IMR-90 (cell line): Measurements from ENCODE around the gene ARHGEF1. TPM values are rescaled to one million over a fixed set of nuclear protein-coding genes. Genes with fewer than 3 reads are reported as not detected.

Experiments
- ATAC-seq: fragments of 200-7000 bp; cut with Tn5 transposase; 2 replicates; pipeline ENCODE4 v1.9.1; 2020; ENCODE audit warnings: low read depth, mild to moderate bottlenecking, moderate library complexity
- BruUV-seq: library from RNA; stranded (reverse); fragments of 400-500 nt; replicated peaks from 2 replicates; lab custom pipeline; 2021; lab: Mats Ljungman, UMichigan
- CTCF ChIA-PET: fragments of 300-600 bp; formaldehyde crosslinking; extraction: SDS; loops from one replicate; lab custom pipeline; 2021; ENCODE audit warnings: antibody characterized with exemption; lab: Yijun Ruan, JAX
- POLR2A ChIA-PET: fragments of 300-600 bp; sonication (Branson Sonifier 250); formaldehyde crosslinking; loops from one replicate; lab custom pipeline; 2022; ENCODE audit warnings: antibody characterized with exemption; ENCODE audit not compliant: unreplicated experiment; lab: Charles Lee
- DNase-seq: peaks from one replicate; pipeline ENCODE4 v3.0.0; 2013
- H2AFZ ChIP-seq: replicated peaks from 2 replicates; pipeline ENCODE3; 2013; ENCODE audit warnings: low read length, mild to moderate bottlenecking; ENCODE audit not compliant: poor library complexity
- H2AK5ac ChIP-seq: 2 replicates; pipeline ENCODE4 v1.6.1; 2013; ENCODE audit warnings: low read depth, low read length, inconsistent platforms
- H2AK9ac ChIP-seq: replicated peaks from 2 replicates; pipeline ENCODE3; 2013; ENCODE audit warnings: mild to moderate bottlenecking, low read depth, low read length, moderate library complexity; ENCODE audit not compliant: poor library complexity
- H2BK120ac ChIP-seq: 2 replicates; pipeline ENCODE4 v1.6.1; 2013; ENCODE audit warnings: low read depth, low read length, inconsistent platforms
- H2BK15ac ChIP-seq: 3 replicates; pipeline ENCODE4 v1.6.1; 2013; ENCODE audit warnings: low read depth, low read length, inconsistent platforms
- H2BK20ac ChIP-seq: 2 replicates; pipeline ENCODE4 v1.6.1; 2013; ENCODE audit warnings: low read depth, mild to moderate bottlenecking, inconsistent platforms, low read length, moderate library complexity
- H2BK5ac ChIP-seq: 2 replicates; pipeline ENCODE4 v1.6.1; 2013; ENCODE audit warnings: mild to moderate bottlenecking, low read depth, low read length, inconsistent platforms; ENCODE audit not compliant: poor library complexity, severe bottlenecking
- H3K14ac ChIP-seq: replicated peaks from 2 replicates; pipeline ENCODE4 v1.6.1; 2013; ENCODE audit warnings: low read depth, low read length, inconsistent platforms
- H3K18ac ChIP-seq: 2 replicates; pipeline ENCODE4 v1.6.1; 2013; ENCODE audit warnings: low read depth, low read length, control low read depth
- H3K23ac ChIP-seq: 2 replicates; pipeline ENCODE4 v1.6.1; 2013; ENCODE audit warnings: low read depth, low read length, inconsistent platforms
- H3K27ac ChIP-seq: 2 replicates; pipeline ENCODE4 v1.5.1; 2013; ENCODE audit warnings: mild to moderate bottlenecking, control low read depth, low read length; ENCODE audit not compliant: insufficient read depth
- H3K27me3 ChIP-seq: 2 replicates; pipeline ENCODE4 v1.6.1; 2013; ENCODE audit warnings: low read length; ENCODE audit not compliant: control insufficient read depth, insufficient read depth
- H3K36me3 ChIP-seq: 2 replicates; pipeline ENCODE4 v1.6.1; 2013; ENCODE audit warnings: low read length, mixed read lengths; ENCODE audit not compliant: control insufficient read depth, insufficient read depth
- H3K4ac ChIP-seq: 2 replicates; pipeline ENCODE4 v1.6.1; 2013; ENCODE audit warnings: low read depth, low read length, inconsistent platforms
- H3K4me1 ChIP-seq: 2 replicates; pipeline ENCODE4 v1.6.1; 2013; ENCODE audit warnings: low read length, mixed read lengths; ENCODE audit not compliant: control insufficient read depth, insufficient read depth
- H3K4me2 ChIP-seq: 2 replicates; pipeline ENCODE4 v1.6.1; 2013; ENCODE audit warnings: low read depth, mild to moderate bottlenecking, control low read depth, low read length, moderate library complexity
- H3K4me3 ChIP-seq: 2 replicates; pipeline ENCODE4 v1.5.1; 2013; ENCODE audit warnings: low read depth, mild to moderate bottlenecking, control low read depth, low read length, moderate library complexity; ENCODE audit not compliant: insufficient read depth
- H3K56ac ChIP-seq: 2 replicates; pipeline ENCODE4 v1.6.1; 2013; ENCODE audit warnings: low read length, inconsistent platforms; ENCODE audit not compliant: insufficient read depth; ENCODE audit errors: extremely low read depth
- H3K79me1 ChIP-seq, 2 experiments: 2 replicates each; pipeline ENCODE4 v1.6.1; 2013; ENCODE audit warnings: low read length in 2 of 2, inconsistent platforms in 1 of 2, low read depth in 1 of 2
- H3K9ac ChIP-seq: 2 replicates; pipeline ENCODE4 v1.6.1; 2013; ENCODE audit warnings: low read depth, low read length, control low read depth
- H3K9me1 ChIP-seq: 2 replicates; pipeline ENCODE4 v1.6.1; 2013; ENCODE audit warnings: low read length, inconsistent platforms; ENCODE audit not compliant: insufficient read depth
- H3K9me3 ChIP-seq: 2 replicates; pipeline ENCODE4 v1.6.1; 2013; ENCODE audit warnings: low read length; ENCODE audit not compliant: control insufficient read depth, insufficient read depth
- H4K20me1 ChIP-seq: 2 replicates; pipeline ENCODE4 v1.6.1; 2013; ENCODE audit warnings: low read length, inconsistent platforms; ENCODE audit not compliant: insufficient read depth
- H4K5ac ChIP-seq: 2 replicates; pipeline ENCODE4 v1.6.1; 2013; ENCODE audit warnings: mild to moderate bottlenecking, low read depth, low read length, control low read depth
- H4K8ac ChIP-seq, 2 experiments: 2 replicates each; pipeline ENCODE4 v1.6.1; 2013; ENCODE audit warnings: low read depth in 2 of 2, low read length in 2 of 2, control low read depth in 1 of 2, inconsistent platforms in 1 of 2
- H4K91ac ChIP-seq: 2 replicates; pipeline ENCODE4 v1.6.1; 2013; ENCODE audit warnings: low read depth, low read length, inconsistent platforms; ENCODE audit not compliant: insufficient read depth
- CEBPB ChIP-seq: IDR thresholded peaks from 2 replicates; pipeline ENCODE4 v1.6.1; 2012; ENCODE audit warnings: low read depth, low read length, improper control_type of control experiment
- CHD1 ChIP-seq: IDR thresholded peaks from 2 replicates; pipeline ENCODE4 v1.6.1; 2012; ENCODE audit warnings: low read depth, low read length, improper control_type of control experiment
- FOS ChIP-seq: fragments of 150-350 bp; IDR thresholded peaks from 2 replicates; pipeline ENCODE4 v1.6.1; 2016; ENCODE audit warnings: low read depth, low read length
- MAZ ChIP-seq: IDR thresholded peaks from 2 replicates; pipeline ENCODE4 v1.6.1; 2012; ENCODE audit warnings: low read depth, mild to moderate bottlenecking, low read length, improper control_type of control experiment, moderate library complexity, borderline replicate concordance
- POLR2A ChIP-seq: IDR thresholded peaks from 2 replicates; pipeline ENCODE4 v1.6.1; 2012; ENCODE audit warnings: mild to moderate bottlenecking, low read depth, low read length
- RFX5 ChIP-seq: IDR thresholded peaks from 2 replicates; pipeline ENCODE4 v1.8.0; 2012; ENCODE audit warnings: low read depth, mild to moderate bottlenecking, low read length, moderate library complexity
- WGBS, 2 experiments: methylation state at CpG; one replicate each; pipeline versions ENCODE4 v1.1.5 to v1.1.7; 2013; ENCODE audit warnings: missing lambda C conversion rate in 2 of 2; ENCODE audit not compliant: insufficient read length in 1 of 2; ENCODE audit errors: extremely low coverage in 2 of 2; 5-methylcytosine and 5-hydroxymethylcytosine counted together
- dilution Hi-C: fragments of 300-500 bp; cut with HindIII; formaldehyde crosslinking; loops from one replicate; pipeline ENCODE4 v1.14.3; 2018; ENCODE audit warnings: low sequenced_read_pairs; ENCODE audit not compliant: unreplicated experiment
- in situ Hi-C: fragments of 300-500 bp; cut with MboI; formaldehyde crosslinking; loops from 3 replicates; pipeline ENCODE4 v1.14.3; 2019; ENCODE audit warnings: low sequenced_read_pairs, inconsistent platforms, mixed read lengths
- intact Hi-C: fragments of 100-400 bp; cut with micrococcal nuclease; formaldehyde crosslinking; loops from 2 replicates; pipeline ENCODE4 v1.10.0; 2022
- polyA plus RNA-seq, 3 experiments: library from polyadenylated mRNA; depleted of rRNA; stranded (reverse); fragments of >200 nt; gene quantifications; 2 replicates each; pipeline ENCODE4 v1.2.3, GENCODE V29; 2012; ENCODE audit warnings: low replicate concordance in 1 of 3
- total RNA-seq: library from RNA; depleted of rRNA; stranded (reverse); fragments of >200 nt; gene quantifications from 2 replicates; pipeline ENCODE4 v1.2.3, GENCODE V29; 2012
- TF ChIP-seq, protein P1 (sequence below): fragments of 150-350 bp; IDR thresholded peaks from 2 replicates; pipeline ENCODE4 v1.6.1; 2017; ENCODE audit warnings: mild to moderate bottlenecking, antibody characterized with exemption, low read length, low read depth

ARHGEF1 gene
- total and polyA plus RNA-seq, 2 of the 4 experiments (the other 2 are of a cell fraction), result 11.5 to 47.1 TPM

DNA sequence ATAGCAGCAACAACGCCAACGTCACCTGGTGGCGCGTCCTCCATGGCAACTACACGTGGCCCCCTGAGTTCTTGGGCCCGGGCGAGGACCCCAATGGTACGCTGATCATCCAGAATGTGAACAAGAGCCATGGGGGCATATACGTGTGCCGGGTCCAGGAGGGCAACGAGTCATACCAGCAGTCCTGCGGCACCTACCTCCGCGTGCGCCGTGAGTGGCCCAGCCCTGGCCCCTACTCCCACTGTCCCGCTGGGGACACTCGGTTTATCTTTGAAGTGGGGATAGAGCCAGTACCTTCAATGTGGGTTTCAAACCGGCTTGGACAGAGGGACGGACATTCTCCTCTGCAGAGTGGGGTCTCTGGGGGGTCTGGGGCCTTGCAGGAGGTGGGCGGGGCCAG lies 3.9 kb upstream of the ARHGEF1 start:
- in situ Hi-C loops, result no loop called here
- intact Hi-C loops, result no loop called here
- CTCF ChIA-PET, result no interaction called here
- H4K20me1 ChIP-seq, result no peaks in the 10 kb centered on the region
- no peak overlapping the region for H2AK9ac ChIP-seq
- no peak overlapping the region for H3K27ac ChIP-seq
- DNase-seq, result no peak
- H3K4me3 ChIP-seq, result no peak overlapping the region
- dilution Hi-C loops, result no loop called here
- POLR2A ChIA-PET, result no interaction called here
- no peak overlapping the region for H3K9ac ChIP-seq
- no peak overlapping the region for H3K56ac ChIP-seq
- H2AFZ ChIP-seq, result no peak overlapping the region
- no peak overlapping the region for H4K5ac ChIP-seq
- H2BK120ac ChIP-seq, result no peak overlapping the region
- WGBS, 2 experiments, result 88% methylated on average over 8 of the region's 21 CpGs; no CpG with 5 or more reads in 1 of the 2 experiments
- H3K18ac ChIP-seq, result no peak overlapping the region
- no peak overlapping the region for H2BK5ac ChIP-seq
- no peak overlapping the region for H2BK20ac ChIP-seq
- no peak overlapping the region for H4K91ac ChIP-seq
- peaks cover 15% of the 10 kb centered on the region; the same call in 1 of the 2 replicates for H3K27me3 ChIP-seq
- no peaks in the 10 kb centered on the region for H3K9me3 ChIP-seq
- no peak overlapping the region for H3K14ac ChIP-seq
- no peak for ATAC-seq
- no peaks in the 10 kb centered on the region for H3K4me1 ChIP-seq
- peaks cover 3% of the 10 kb centered on the region; the same call in 1 of the 2 replicates for H3K9me1 ChIP-seq
- no peak overlapping the region for H3K23ac ChIP-seq
- peaks cover 6 to 7% of the 10 kb centered on the region in 2 experiments; a peak in 1 of 4 replicates for H3K79me1 ChIP-seq
- BruUV-seq, result no TSS peak
- TF ChIP-seq CEBPB, result no peak
- TF ChIP-seq CHD1, result no peak
- TF ChIP-seq MAZ, result no peak
- TF ChIP-seq, protein P1, sequence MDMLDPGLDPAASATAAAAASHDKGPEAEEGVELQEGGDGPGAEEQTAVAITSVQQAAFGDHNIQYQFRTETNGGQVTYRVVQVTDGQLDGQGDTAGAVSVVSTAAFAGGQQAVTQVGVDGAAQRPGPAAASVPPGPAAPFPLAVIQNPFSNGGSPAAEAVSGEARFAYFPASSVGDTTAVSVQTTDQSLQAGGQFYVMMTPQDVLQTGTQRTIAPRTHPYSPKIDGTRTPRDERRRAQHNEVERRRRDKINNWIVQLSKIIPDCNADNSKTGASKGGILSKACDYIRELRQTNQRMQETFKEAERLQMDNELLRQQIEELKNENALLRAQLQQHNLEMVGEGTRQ, result no peak
- TF ChIP-seq FOS, result no peak
- TF ChIP-seq POLR2A, result no peak
- TF ChIP-seq RFX5, result no peak
- H2BK15ac ChIP-seq, result no peak overlapping the region
- no peaks in the 10 kb centered on the region for H3K36me3 ChIP-seq
- no peak overlapping the region for H2AK5ac ChIP-seq
- no peak overlapping the region for H4K8ac ChIP-seq
- no peak overlapping the region for H3K4ac ChIP-seq
- no peak overlapping the region for H3K4me2 ChIP-seq
